DOHH2 (cell line): ENCODE results near the gene MTCH1.
A peak's percentile ranks its signal among the peaks of the same experiment; 100 is the strongest.

Experiments used
- H3F3A ChIP-seq: fragments of 200-600 bp; sonication (generic), shearing (Covaris generic); 2 replicates; pipeline ENCODE4 v1.6.0; 2016; ENCODE audit warnings: antibody characterized with exemption, mild to moderate bottlenecking; ENCODE audit not compliant: control insufficient read depth, insufficient read depth
- H3K27ac ChIP-seq: fragments of 200-600 bp; sonication (generic); 2 replicates; pipeline ENCODE4 v1.5.1; 2014; ENCODE audit warnings: low read depth, mild to moderate bottlenecking, low read length, moderate library complexity
- H3K27me3 ChIP-seq: fragments of 200-600 bp; sonication (generic); 2 replicates; pipeline ENCODE4 v1.6.1; 2014; ENCODE audit warnings: mild to moderate bottlenecking, low read length, mixed read lengths; ENCODE audit not compliant: control insufficient read depth
- H3K36me3 ChIP-seq: fragments of 200-600 bp; sonication (generic); 2 replicates; pipeline ENCODE4 v1.6.1; 2014; ENCODE audit warnings: mild to moderate bottlenecking, low read length, moderate library complexity, mixed read lengths; ENCODE audit not compliant: control insufficient read depth
- H3K4me1 ChIP-seq: fragments of 200-600 bp; sonication (generic); 2 replicates; pipeline ENCODE4 v1.6.1; 2014; ENCODE audit warnings: mild to moderate bottlenecking, low read length, mixed read lengths; ENCODE audit not compliant: control insufficient read depth
- H3K4me2 ChIP-seq: fragments of 200-600 bp; sonication (generic); 2 replicates; pipeline ENCODE4 v1.6.0; 2014; ENCODE audit warnings: mild to moderate bottlenecking, low read length, moderate library complexity
- H3K4me3 ChIP-seq: fragments of 200-600 bp; sonication (generic); 2 replicates; pipeline ENCODE4 v1.5.1; 2014; ENCODE audit warnings: mild to moderate bottlenecking, low read length, mixed read lengths
- H3K79me2 ChIP-seq: fragments of 200-600 bp; sonication (generic); 2 replicates; pipeline ENCODE4 v1.6.1; 2014; ENCODE audit warnings: mild to moderate bottlenecking, low read length, mixed read lengths; ENCODE audit not compliant: control insufficient read depth
- H3K9me2 ChIP-seq: fragments of 200-600 bp; sonication (generic); replicated peaks from 2 replicates; pipeline ENCODE4 v1.6.1; 2014; ENCODE audit warnings: mild to moderate bottlenecking, low read length, mixed read lengths; ENCODE audit not compliant: control insufficient read depth
- H3K9me3 ChIP-seq: fragments of 200-600 bp; sonication (generic); 2 replicates; pipeline ENCODE4 v1.6.1; 2014; ENCODE audit warnings: antibody characterized with exemption, low read length, mixed read lengths; ENCODE audit not compliant: control insufficient read depth, insufficient read depth
- H4K20me1 ChIP-seq: fragments of 200-600 bp; sonication (generic); 2 replicates; pipeline ENCODE4 v1.6.0; 2014; ENCODE audit warnings: low read depth, mild to moderate bottlenecking, antibody characterized with exemption, low read length, moderate library complexity; ENCODE audit not compliant: control insufficient read depth, insufficient read depth
- EZH2phosphoT487 ChIP-seq: fragments of 200-600 bp; sonication (generic); IDR thresholded peaks from 2 replicates; pipeline ENCODE4 v1.6.1; 2017; ENCODE audit warnings: borderline replicate concordance, mild to moderate bottlenecking, antibody characterized with exemption, low read length, moderate library complexity, mixed read lengths
- TF ChIP-seq, protein P1 (sequence below): fragments of 200-600 bp; sonication (generic); IDR thresholded peaks from one replicate; pipeline ENCODE4 v1.5.1; 2014; ENCODE audit warnings: antibody characterized with exemption, mild to moderate bottlenecking, low read depth, low read length; ENCODE audit not compliant: poor library complexity, severe bottlenecking

MTCH1 gene

DNA sequence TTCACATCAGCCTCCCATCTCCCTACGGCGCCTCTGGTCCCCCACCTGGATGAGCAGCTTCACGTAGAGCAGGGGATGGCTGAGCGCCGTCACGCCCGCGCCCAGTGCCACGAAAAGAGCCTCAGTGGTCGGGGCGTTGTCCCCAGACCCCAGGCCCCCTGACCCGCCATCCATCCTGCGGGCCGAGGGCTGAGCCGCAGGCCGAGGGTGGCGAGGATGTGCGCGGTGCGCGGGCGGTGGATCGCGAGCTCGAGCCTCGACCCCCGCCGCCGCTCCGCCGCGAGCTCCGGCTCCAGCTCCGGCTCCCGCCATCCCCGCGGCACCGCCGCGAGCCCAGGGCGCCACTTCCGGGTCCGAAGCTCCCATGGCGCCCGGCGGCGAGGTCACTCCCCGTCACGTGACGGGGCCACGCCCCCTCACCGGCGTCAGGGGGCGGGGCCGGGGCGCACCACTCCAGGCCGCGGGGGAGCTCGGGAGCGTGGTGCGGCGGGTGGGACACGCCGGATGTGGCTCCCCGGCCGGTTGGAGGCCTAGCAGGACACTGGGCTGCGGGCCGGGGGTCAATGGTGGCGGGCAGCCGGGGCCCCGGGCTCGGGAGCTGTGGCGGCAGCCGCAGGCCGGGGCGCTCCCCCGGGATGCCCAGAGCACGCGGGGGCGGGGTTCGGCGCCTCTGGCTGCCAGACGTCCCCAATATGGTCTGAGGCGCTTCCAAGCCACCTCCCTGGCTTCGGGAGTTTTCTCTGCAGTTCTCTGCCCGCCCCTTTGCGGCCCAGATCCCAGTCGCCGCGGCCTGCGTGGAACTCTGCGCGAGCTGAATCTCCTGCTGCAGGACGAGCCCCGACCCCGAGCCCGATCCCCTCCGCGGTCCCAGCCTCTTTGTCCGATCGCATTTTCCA, at the start of gene MTCH1:
MTCH1 (minus strand) TSS at position 389 of the 896 bp plus-strand sequence; CDS start at position 366, 23 bp downstream.
- H3K4me2 ChIP-seq, result peak within 1 kb of the TSS; percentile 75
- no peaks in the 10 kb centered on the region for H3K9me2 ChIP-seq
- peaks cover 25% of the 10 kb centered on the region for H3K36me3 ChIP-seq
- peak within 1 kb of the TSS; percentile 16 for H3K27ac ChIP-seq
- H3F3A ChIP-seq, result 0 out of 2 replicates have a peak, but pooled peaks cover 5% of the 10 kb centered on the region
- no peaks in the 10 kb centered on the region for H3K9me3 ChIP-seq
- peaks cover 15% of the 10 kb centered on the region; the same call in 1 of the 2 replicates for H4K20me1 ChIP-seq
- TF ChIP-seq, protein P1, sequence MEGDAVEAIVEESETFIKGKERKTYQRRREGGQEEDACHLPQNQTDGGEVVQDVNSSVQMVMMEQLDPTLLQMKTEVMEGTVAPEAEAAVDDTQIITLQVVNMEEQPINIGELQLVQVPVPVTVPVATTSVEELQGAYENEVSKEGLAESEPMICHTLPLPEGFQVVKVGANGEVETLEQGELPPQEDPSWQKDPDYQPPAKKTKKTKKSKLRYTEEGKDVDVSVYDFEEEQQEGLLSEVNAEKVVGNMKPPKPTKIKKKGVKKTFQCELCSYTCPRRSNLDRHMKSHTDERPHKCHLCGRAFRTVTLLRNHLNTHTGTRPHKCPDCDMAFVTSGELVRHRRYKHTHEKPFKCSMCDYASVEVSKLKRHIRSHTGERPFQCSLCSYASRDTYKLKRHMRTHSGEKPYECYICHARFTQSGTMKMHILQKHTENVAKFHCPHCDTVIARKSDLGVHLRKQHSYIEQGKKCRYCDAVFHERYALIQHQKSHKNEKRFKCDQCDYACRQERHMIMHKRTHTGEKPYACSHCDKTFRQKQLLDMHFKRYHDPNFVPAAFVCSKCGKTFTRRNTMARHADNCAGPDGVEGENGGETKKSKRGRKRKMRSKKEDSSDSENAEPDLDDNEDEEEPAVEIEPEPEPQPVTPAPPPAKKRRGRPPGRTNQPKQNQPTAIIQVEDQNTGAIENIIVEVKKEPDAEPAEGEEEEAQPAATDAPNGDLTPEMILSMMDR, result no peak
- TF ChIP-seq EZH2phosphoT487, result no peak
- H3K27me3 ChIP-seq, result peaks cover 9% of the 10 kb centered on the region; the same call in 1 of the 2 replicates
- H3K4me3 ChIP-seq, result peak within 1 kb of the TSS; percentile 77
- peaks cover 54% of the 10 kb centered on the region for H3K79me2 ChIP-seq
- H3K4me1 ChIP-seq, result peaks cover 33% of the 10 kb centered on the region

- no peaks in the 10 kb centered on the region for H3K9me2 ChIP-seq
- H3K4me2 ChIP-seq, result no peak overlapping the region
- no peaks in the 10 kb centered on the region for H3K36me3 ChIP-seq
- no peaks in the 10 kb centered on the region for H3K9me3 ChIP-seq
- no peaks in the 10 kb centered on the region for H3K79me2 ChIP-seq
- no peaks in the 10 kb centered on the region for H3K27me3 ChIP-seq
- no peak for TF ChIP-seq EZH2phosphoT487
- TF ChIP-seq, protein P1, result no peak
- H3K4me1 ChIP-seq, result no peaks in the 10 kb centered on the region
- H3K4me3 ChIP-seq, result no peak overlapping the region
- H4K20me1 ChIP-seq, result no peaks in the 10 kb centered on the region
- no peak overlapping the region for H3K27ac ChIP-seq
- no peaks in the 10 kb centered on the region for H3F3A ChIP-seq
Observed at GRCh38 chr6:37033819-37034795, 48.1 kb upstream of the MTCH1 start.

DNA sequence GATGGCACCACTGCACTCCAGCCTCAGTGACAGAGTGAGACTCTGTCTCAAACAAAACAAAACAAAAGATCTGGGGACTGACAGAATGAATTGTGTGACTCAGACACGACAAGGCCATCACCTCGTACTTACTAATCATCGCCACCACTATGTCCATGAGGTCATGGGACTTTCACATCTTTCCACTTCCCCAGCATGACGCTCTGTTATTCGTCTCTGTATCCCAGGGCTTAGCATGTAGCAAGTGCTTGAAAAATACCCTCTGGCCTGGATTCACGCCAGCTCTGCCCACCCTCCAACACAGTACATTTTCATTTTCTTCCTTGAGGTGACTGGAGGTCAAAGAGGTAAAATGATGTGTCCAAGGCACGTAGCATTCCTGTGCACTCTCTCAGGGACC, 47.3 kb upstream of the MTCH1 start:
- H3K27me3 ChIP-seq, result no peaks in the 10 kb centered on the region
- H3K9me3 ChIP-seq, result no peaks in the 10 kb centered on the region
- no peak overlapping the region for H3K27ac ChIP-seq
- no peaks in the 10 kb centered on the region for H3F3A ChIP-seq
- H3K36me3 ChIP-seq, result no peaks in the 10 kb centered on the region
- no peak overlapping the region for H3K4me2 ChIP-seq
- H3K79me2 ChIP-seq, result no peaks in the 10 kb centered on the region
- no peak for TF ChIP-seq EZH2phosphoT487
- TF ChIP-seq, protein P1, result no peak
- no peaks in the 10 kb centered on the region for H3K9me2 ChIP-seq
- no peaks in the 10 kb centered on the region for H4K20me1 ChIP-seq
- H3K4me1 ChIP-seq, result no peaks in the 10 kb centered on the region
- no peak overlapping the region for H3K4me3 ChIP-seq
